ENCODE measurements around the gene WRNIP1. TPM values are rescaled to one million over a fixed set of nuclear protein-coding genes. Genes with fewer than 3 reads are reported as not detected.

WRNIP1 gene
- total and polyA plus RNA-seq, 2 of the 13 experiments (the other 11 are each of a cell fraction or from before 2014, with no cell fraction given), result 77.7 to 90.3 TPM

DNA sequence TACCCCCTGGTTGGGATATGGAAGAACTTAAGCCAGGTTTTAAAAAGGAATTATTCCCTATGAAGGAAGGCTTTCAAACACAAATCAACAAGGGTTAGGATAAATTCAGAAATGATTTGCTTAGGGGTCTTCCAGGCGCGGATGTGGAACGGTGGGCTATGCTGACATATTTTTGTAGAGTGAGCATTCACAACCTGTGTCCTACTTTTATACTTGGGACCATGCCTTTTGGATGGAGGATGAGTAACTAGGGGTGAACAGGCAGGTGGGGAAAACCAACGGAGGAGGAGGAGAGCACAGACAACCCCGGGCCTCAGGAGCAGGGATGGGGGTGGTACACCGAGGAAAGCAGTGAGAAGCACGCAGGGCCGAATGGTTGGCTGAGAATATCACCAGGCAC is 20.4 kb upstream of the WRNIP1 start (continued):
- TF ChIP-seq, protein P1, sequence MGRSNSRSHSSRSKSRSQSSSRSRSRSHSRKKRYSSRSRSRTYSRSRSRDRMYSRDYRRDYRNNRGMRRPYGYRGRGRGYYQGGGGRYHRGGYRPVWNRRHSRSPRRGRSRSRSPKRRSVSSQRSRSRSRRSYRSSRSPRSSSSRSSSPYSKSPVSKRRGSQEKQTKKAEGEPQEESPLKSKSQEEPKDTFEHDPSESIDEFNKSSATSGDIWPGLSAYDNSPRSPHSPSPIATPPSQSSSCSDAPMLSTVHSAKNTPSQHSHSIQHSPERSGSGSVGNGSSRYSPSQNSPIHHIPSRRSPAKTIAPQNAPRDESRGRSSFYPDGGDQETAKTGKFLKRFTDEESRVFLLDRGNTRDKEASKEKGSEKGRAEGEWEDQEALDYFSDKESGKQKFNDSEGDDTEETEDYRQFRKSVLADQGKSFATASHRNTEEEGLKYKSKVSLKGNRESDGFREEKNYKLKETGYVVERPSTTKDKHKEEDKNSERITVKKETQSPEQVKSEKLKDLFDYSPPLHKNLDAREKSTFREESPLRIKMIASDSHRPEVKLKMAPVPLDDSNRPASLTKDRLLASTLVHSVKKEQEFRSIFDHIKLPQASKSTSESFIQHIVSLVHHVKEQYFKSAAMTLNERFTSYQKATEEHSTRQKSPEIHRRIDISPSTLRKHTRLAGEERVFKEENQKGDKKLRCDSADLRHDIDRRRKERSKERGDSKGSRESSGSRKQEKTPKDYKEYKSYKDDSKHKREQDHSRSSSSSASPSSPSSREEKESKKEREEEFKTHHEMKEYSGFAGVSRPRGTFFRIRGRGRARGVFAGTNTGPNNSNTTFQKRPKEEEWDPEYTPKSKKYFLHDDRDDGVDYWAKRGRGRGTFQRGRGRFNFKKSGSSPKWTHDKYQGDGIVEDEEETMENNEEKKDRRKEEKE (IDR thresholded peaks at IDR 0.05), result no peak
- TF ChIP-seq, protein P2, sequence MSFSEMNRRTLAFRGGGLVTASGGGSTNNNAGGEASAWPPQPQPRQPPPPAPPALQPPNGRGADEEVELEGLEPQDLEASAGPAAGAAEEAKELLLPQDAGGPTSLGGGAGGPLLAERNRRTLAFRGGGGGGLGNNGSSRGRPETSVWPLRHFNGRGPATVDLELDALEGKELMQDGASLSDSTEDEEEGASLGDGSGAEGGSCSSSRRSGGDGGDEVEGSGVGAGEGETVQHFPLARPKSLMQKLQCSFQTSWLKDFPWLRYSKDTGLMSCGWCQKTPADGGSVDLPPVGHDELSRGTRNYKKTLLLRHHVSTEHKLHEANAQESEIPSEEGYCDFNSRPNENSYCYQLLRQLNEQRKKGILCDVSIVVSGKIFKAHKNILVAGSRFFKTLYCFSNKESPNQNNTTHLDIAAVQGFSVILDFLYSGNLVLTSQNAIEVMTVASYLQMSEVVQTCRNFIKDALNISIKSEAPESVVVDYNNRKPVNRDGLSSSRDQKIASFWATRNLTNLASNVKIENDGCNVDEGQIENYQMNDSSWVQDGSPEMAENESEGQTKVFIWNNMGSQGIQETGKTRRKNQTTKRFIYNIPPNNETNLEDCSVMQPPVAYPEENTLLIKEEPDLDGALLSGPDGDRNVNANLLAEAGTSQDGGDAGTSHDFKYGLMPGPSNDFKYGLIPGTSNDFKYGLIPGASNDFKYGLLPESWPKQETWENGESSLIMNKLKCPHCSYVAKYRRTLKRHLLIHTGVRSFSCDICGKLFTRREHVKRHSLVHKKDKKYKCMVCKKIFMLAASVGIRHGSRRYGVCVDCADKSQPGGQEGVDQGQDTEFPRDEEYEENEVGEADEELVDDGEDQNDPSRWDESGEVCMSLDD (CRISPR knock-in tag; IDR thresholded peaks at IDR 0.05; ENCODE audit: borderline replicate concordance), result no peak
- no peak for TF ChIP-seq HOXA9 (CRISPR knock-in tag; IDR thresholded peaks at IDR 0.05; ENCODE audit: borderline replicate concordance)
- TF ChIP-seq, protein P3, sequence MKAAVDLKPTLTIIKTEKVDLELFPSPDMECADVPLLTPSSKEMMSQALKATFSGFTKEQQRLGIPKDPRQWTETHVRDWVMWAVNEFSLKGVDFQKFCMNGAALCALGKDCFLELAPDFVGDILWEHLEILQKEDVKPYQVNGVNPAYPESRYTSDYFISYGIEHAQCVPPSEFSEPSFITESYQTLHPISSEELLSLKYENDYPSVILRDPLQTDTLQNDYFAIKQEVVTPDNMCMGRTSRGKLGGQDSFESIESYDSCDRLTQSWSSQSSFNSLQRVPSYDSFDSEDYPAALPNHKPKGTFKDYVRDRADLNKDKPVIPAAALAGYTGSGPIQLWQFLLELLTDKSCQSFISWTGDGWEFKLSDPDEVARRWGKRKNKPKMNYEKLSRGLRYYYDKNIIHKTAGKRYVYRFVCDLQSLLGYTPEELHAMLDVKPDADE (CRISPR knock-in tag; IDR thresholded peaks at IDR 0.05), result no peak
- no peak for TF ChIP-seq NFE2L1 (CRISPR knock-in tag; IDR thresholded peaks at IDR 0.05; ENCODE audit: borderline replicate concordance)
- no peak for TF ChIP-seq ETV6 (CRISPR knock-in tag; conservative IDR thresholded peaks at IDR 0.05)
- TF ChIP-seq, protein P4, sequence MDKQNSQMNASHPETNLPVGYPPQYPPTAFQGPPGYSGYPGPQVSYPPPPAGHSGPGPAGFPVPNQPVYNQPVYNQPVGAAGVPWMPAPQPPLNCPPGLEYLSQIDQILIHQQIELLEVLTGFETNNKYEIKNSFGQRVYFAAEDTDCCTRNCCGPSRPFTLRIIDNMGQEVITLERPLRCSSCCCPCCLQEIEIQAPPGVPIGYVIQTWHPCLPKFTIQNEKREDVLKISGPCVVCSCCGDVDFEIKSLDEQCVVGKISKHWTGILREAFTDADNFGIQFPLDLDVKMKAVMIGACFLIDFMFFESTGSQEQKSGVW (CRISPR knock-in tag; IDR thresholded peaks at IDR 0.05; ENCODE audit: borderline replicate concordance), result no peak

Measured in HepG2 (cell line).